Measurements from ENCODE around the gene RAB11FIP3. TPM values are rescaled to one million over a fixed set of nuclear protein-coding genes. Genes with fewer than 3 reads are reported as not detected.

Gene RAB11FIP3
- total RNA-seq, 1 experiment from 2014 or later = 33.7 TPM

GRCh38 chr16:472199-472504, 46.7 kb downstream of the RAB11FIP3 start:
- Mint-ChIP-seq H3K27me3 (ENCODE audit: unreplicated experiment) (no peaks in the 10 kb centered on the region), H3K4me3 (ENCODE audit: low read depth, unreplicated experiment) (no peak overlapping the region), H3K36me3 (ENCODE audit: insufficient read depth, unreplicated experiment) (peaks cover 5% of the 10 kb centered on the region), H3K27ac (ENCODE audit: unreplicated experiment) (no peak overlapping the region), H3K9me3 (ENCODE audit: low read depth, unreplicated experiment) (no peaks in the 10 kb centered on the region), H3K4me1 (ENCODE audit: low read depth, unreplicated experiment) (peaks cover 15% of the 10 kb centered on the region)
- DNase-seq = no peak
- intact Hi-C loops (cut with micrococcal nuclease; ENCODE audit: unreplicated experiment) = no loop called here
- no TSS peak for BruUV-seq (replicated peaks)
- CTCF ChIA-PET = interaction anchor here (1.0 kb wide), 1 partner anchor 11 kb away, joined by 3 read pairs; no protein-coding TSS in a partner anchor
- TF ChIP-seq CTCF (IDR thresholded peaks at IDR 0.05; ENCODE audit: unreplicated experiment) = no peak

GRCh38 chr16:473046-474043, 47.9 kb downstream of the RAB11FIP3 start:
- intact Hi-C loops (cut with micrococcal nuclease; ENCODE audit: unreplicated experiment) = no loop called here
- Mint-ChIP-seq H3K9me3 (ENCODE audit: low read depth, unreplicated experiment) (no peaks in the 10 kb centered on the region), H3K36me3 (ENCODE audit: insufficient read depth, unreplicated experiment) (peaks cover 5% of the 10 kb centered on the region), H3K4me3 (ENCODE audit: low read depth, unreplicated experiment) (no peak overlapping the region), H3K4me1 (ENCODE audit: low read depth, unreplicated experiment) (peaks cover 15% of the 10 kb centered on the region), H3K27ac (ENCODE audit: unreplicated experiment) (no peak overlapping the region), H3K27me3 (ENCODE audit: unreplicated experiment) (no peaks in the 10 kb centered on the region)
- no peak for DNase-seq
- no peak for TF ChIP-seq CTCF (IDR thresholded peaks at IDR 0.05; ENCODE audit: unreplicated experiment)
- CTCF ChIA-PET = interaction anchor here (0.7 to 1.0 kb wide), 2 partner anchors 10 to 38 kb away, joined by 3 read pairs; no protein-coding TSS in a partner anchor
- BruUV-seq (replicated peaks) = no TSS peak

GRCh38 chr16:474420-475122, 49.1 kb downstream of the RAB11FIP3 start:
- no peaks in the 10 kb centered on the region for H3K9me3 Mint-ChIP-seq (ENCODE audit: low read depth, unreplicated experiment)
- H3K36me3 Mint-ChIP-seq (ENCODE audit: insufficient read depth, unreplicated experiment) = peaks cover 5% of the 10 kb centered on the region
- H3K27ac Mint-ChIP-seq (ENCODE audit: unreplicated experiment) = peak overlapping the region; percentile 58
- intact Hi-C loops (cut with micrococcal nuclease; ENCODE audit: unreplicated experiment) = no loop called here
- CTCF ChIA-PET = interaction anchor here (0.6 kb wide), 1 partner anchor 33 kb away, joined by 4 read pairs; no protein-coding TSS in a partner anchor
- no peaks in the 10 kb centered on the region for H3K27me3 Mint-ChIP-seq (ENCODE audit: unreplicated experiment)
- TF ChIP-seq CTCF (IDR thresholded peaks at IDR 0.05; ENCODE audit: unreplicated experiment) = no peak
- peak overlapping the region; percentile 50 for H3K4me3 Mint-ChIP-seq (ENCODE audit: low read depth, unreplicated experiment)
- BruUV-seq (replicated peaks) = no TSS peak
- peaks cover 15% of the 10 kb centered on the region for H3K4me1 Mint-ChIP-seq (ENCODE audit: low read depth, unreplicated experiment)
- DNase-seq = peak; percentile 26

GRCh38 chr16:476039-476438, 50.6 kb downstream of the RAB11FIP3 start:
- intact Hi-C loops (cut with micrococcal nuclease; ENCODE audit: unreplicated experiment) = no loop called here
- Mint-ChIP-seq H3K36me3 (ENCODE audit: insufficient read depth, unreplicated experiment) (peaks cover 5% of the 10 kb centered on the region), H3K27me3 (ENCODE audit: unreplicated experiment) (no peaks in the 10 kb centered on the region), H3K9me3 (ENCODE audit: low read depth, unreplicated experiment) (no peaks in the 10 kb centered on the region), H3K4me1 (ENCODE audit: low read depth, unreplicated experiment) (peaks cover 15% of the 10 kb centered on the region), H3K4me3 (ENCODE audit: low read depth, unreplicated experiment) (no peak overlapping the region), H3K27ac (ENCODE audit: unreplicated experiment) (no peak overlapping the region)
- BruUV-seq (replicated peaks) = no TSS peak
- DNase-seq = no peak
- CTCF ChIA-PET = no interaction called here
- TF ChIP-seq CTCF (IDR thresholded peaks at IDR 0.05; ENCODE audit: unreplicated experiment) = no peak

All from Calu3 (cell line).